Ectodermal cell (in vitro differentiated cells): ENCODE results near the gene CYP27B1.
A peak's percentile ranks its signal among the peaks of the same experiment; 100 is the strongest.

ENCODE experiments used
- H3K27ac ChIP-seq: 2 replicates; pipeline ENCODE4 v1.7.0; 2013; ENCODE audit warnings: mild to moderate bottlenecking, low read depth, low read length; ENCODE audit not compliant: insufficient read depth, poor library complexity, severe bottlenecking
- H3K27me3 ChIP-seq: 2 replicates; pipeline ENCODE4 v1.7.0; 2013; ENCODE audit warnings: mild to moderate bottlenecking, low read length; ENCODE audit not compliant: insufficient read depth, control insufficient read depth, poor library complexity, severe bottlenecking
- H3K36me3 ChIP-seq: one replicate; pipeline ENCODE4 v1.7.0; 2013; ENCODE audit warnings: low read length; ENCODE audit not compliant: control insufficient read depth, insufficient read depth
- H3K4me1 ChIP-seq: one replicate; pipeline ENCODE4 v1.7.0; 2013; ENCODE audit warnings: low read length; ENCODE audit not compliant: control insufficient read depth, insufficient read depth
- H3K4me3 ChIP-seq: 2 replicates; pipeline ENCODE4 v1.7.0; 2013; ENCODE audit warnings: low read depth, low read length, control low read depth; ENCODE audit not compliant: insufficient read depth
- H3K9me3 ChIP-seq: 2 replicates; pipeline ENCODE4 v1.7.0; 2013; ENCODE audit warnings: mild to moderate bottlenecking, low read length, moderate library complexity; ENCODE audit not compliant: control insufficient read depth
- WGBS, 2 experiments: methylation state at CpG; one replicate each; pipeline ENCODE4 v1.1.7; 2013; ENCODE audit warnings: missing lambda C conversion rate in 2 of 2; 5-methylcytosine and 5-hydroxymethylcytosine counted together

The CYP27B1 gene

GRCh38 chr12:57727758-57728395 is 39.0 kb downstream of the CYP27B1 start:
- no peak overlapping the region for H3K4me3 ChIP-seq
- 36 to 39% methylated on average over 21 of the region's 21 CpGs for WGBS, 2 experiments
- H3K27me3 ChIP-seq: peaks cover 97% of the 10 kb centered on the region

GRCh38 chr12:57726884-57727757 is 39.8 kb downstream of the CYP27B1 start:
- Histone ChIP-seq H3K27me3 (peaks cover 89% of the 10 kb centered on the region), H3K36me3 (no peaks in the 10 kb centered on the region)

More at GRCh38 chr12:57727758-57728395, 39.0 kb downstream of the CYP27B1 start:
- Histone ChIP-seq H3K27ac (no peak overlapping the region), H3K36me3 (no peaks in the 10 kb centered on the region), H3K9me3 (no peaks in the 10 kb centered on the region), H3K4me1 (no peaks in the 10 kb centered on the region)

GRCh38 chr12:57726151-57726883 is 40.6 kb downstream of the CYP27B1 start:
- no peak overlapping the region for H3K27ac ChIP-seq
- H3K27me3 ChIP-seq: peaks cover 81% of the 10 kb centered on the region
- no peaks in the 10 kb centered on the region for H3K36me3 ChIP-seq
- H3K4me1 ChIP-seq: no peaks in the 10 kb centered on the region
- H3K9me3 ChIP-seq: no peaks in the 10 kb centered on the region
- H3K4me3 ChIP-seq: peak overlapping the region; percentile 56
- WGBS, 2 experiments: 2 to 3% methylated on average over 79 of the region's 79 CpGs

More at GRCh38 chr12:57726884-57727757, 39.8 kb downstream of the CYP27B1 start:
- Histone ChIP-seq H3K4me1 (no peaks in the 10 kb centered on the region), H3K9me3 (no peaks in the 10 kb centered on the region), H3K27ac (no peak overlapping the region), H3K4me3 (peak overlapping the region; percentile 56)
- WGBS, 2 experiments: 13% methylated on average over 76 of the region's 76 CpGs

- H3K27me3 ChIP-seq: peaks cover 76% of the 10 kb centered on the region
- H3K9me3 ChIP-seq: no peaks in the 10 kb centered on the region
- WGBS, 2 experiments: 5% methylated on average over 9 to 10 of the region's 10 CpGs
- H3K4me1 ChIP-seq: no peaks in the 10 kb centered on the region
- no peaks in the 10 kb centered on the region for H3K36me3 ChIP-seq
- H3K4me3 ChIP-seq: peak overlapping the region; percentile 56
- no peak overlapping the region for H3K27ac ChIP-seq
Measured at GRCh38 chr12:57725851-57726150, 41.1 kb downstream of the CYP27B1 start.

GRCh38 chr12:57724936-57725740 is 41.7 kb downstream of the CYP27B1 start:
- no peaks in the 10 kb centered on the region for H3K9me3 ChIP-seq

GRCh38 chr12:57724003-57724935 is 42.6 kb downstream of the CYP27B1 start:
- no peak overlapping the region for H3K4me3 ChIP-seq
- no peaks in the 10 kb centered on the region for H3K4me1 ChIP-seq
- H3K36me3 ChIP-seq: peaks cover 4% of the 10 kb centered on the region
- H3K27me3 ChIP-seq: peaks cover 61% of the 10 kb centered on the region
- WGBS, 2 experiments: 83 to 87% methylated on average over 12 of the region's 12 CpGs
- H3K9me3 ChIP-seq: no peaks in the 10 kb centered on the region
- H3K27ac ChIP-seq: no peak overlapping the region

More at GRCh38 chr12:57724936-57725740, 41.7 kb downstream of the CYP27B1 start:
- no peaks in the 10 kb centered on the region for H3K36me3 ChIP-seq
- no peak overlapping the region for H3K4me3 ChIP-seq
- H3K27me3 ChIP-seq: peaks cover 70% of the 10 kb centered on the region
- no peaks in the 10 kb centered on the region for H3K4me1 ChIP-seq
- no peak overlapping the region for H3K27ac ChIP-seq
- 72 to 73% methylated on average over 7 to 10 of the region's 11 CpGs for WGBS, 2 experiments

- Histone ChIP-seq H3K27me3 (peaks cover 54% of the 10 kb centered on the region), H3K4me3 (no peak overlapping the region), H3K27ac (no peak overlapping the region), H3K36me3 (peaks cover 5% of the 10 kb centered on the region), H3K4me1 (no peaks in the 10 kb centered on the region), H3K9me3 (no peaks in the 10 kb centered on the region)
- 84 to 100% methylated on average over 1 of the region's 2 CpGs for WGBS, 2 experiments
Measured at GRCh38 chr12:57723630-57723962, 43.3 kb downstream of the CYP27B1 start.

GRCh38 chr12:57722716-57723629 is 43.9 kb downstream of the CYP27B1 start:
- Histone ChIP-seq H3K4me1 (no peaks in the 10 kb centered on the region), H3K4me3 (no peak overlapping the region), H3K27me3 (peaks cover 48% of the 10 kb centered on the region), H3K36me3 (peaks cover 12% of the 10 kb centered on the region), H3K27ac (no peak overlapping the region), H3K9me3 (no peaks in the 10 kb centered on the region)
- 67 to 69% methylated on average over 11 of the region's 11 CpGs for WGBS, 2 experiments
